ENCODE data around the gene AMIGO2.

The AMIGO2 gene

DNA sequence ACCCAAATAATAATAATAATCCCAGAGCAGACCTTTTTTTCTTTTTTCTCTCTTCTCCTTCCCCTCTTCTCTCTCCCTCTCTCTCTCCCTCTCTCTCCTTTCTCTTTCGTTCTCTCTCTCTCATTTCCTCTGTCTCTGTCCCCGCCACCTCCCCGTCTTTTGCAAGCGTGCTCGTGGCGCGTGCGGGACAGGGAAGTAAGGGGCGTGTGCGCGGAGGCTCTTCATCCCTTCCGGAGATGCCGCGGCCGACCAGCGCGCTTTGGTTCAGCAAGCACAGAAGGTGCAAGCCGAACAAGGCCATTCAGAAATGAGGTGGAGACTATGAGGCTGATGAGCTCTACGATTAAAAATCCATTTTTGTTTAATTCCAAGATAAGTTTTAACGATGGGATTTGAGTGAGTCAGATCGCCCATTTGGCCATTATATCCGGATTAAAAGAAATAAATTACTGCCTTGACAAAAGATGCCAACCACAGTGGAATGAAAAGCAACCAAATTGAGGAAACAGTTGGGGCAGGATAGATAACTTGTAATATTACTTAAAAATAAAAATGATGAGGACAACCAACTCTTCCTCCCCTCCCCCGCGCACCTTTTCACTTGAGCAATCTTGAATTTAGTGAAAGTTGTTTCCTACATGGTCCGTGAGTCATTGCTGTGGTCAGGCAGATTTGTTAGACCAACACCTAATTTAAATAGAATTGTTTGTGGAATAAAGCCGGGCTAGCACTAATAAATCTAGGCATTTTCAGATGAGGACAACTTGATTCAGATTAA, 1.2 kb upstream of the AMIGO2 start (continued):
- TF ChIP-seq ZNF223 (tag by site-specific recombination; IDR thresholded peaks at IDR 0.05) (no peak), ZXDB (tag by site-specific recombination; IDR thresholded peaks at IDR 0.05) (no peak), BCL11A (tag by site-specific recombination; IDR thresholded peaks at IDR 0.05; ENCODE audit: low read depth) (no peak), PRDM1 (tag by site-specific recombination; IDR thresholded peaks at IDR 0.05) (peak; percentile 96), ZNF292 (tag by site-specific recombination; IDR thresholded peaks at IDR 0.05; ENCODE audit: borderline replicate concordance, low read depth) (no peak), ZNF138 (tag by site-specific recombination; IDR thresholded peaks at IDR 0.05; ENCODE audit: borderline replicate concordance) (no peak), ZNF112 (tag by site-specific recombination; IDR thresholded peaks at IDR 0.05) (no peak), ZFP41 (tag by site-specific recombination; IDR thresholded peaks at IDR 0.05; ENCODE audit: borderline replicate concordance) (no peak), REPIN1 (tag by site-specific recombination; IDR thresholded peaks at IDR 0.05; ENCODE audit: low read depth) (peak; percentile 100), OSR2 (tag by site-specific recombination; IDR thresholded peaks at IDR 0.05) (no peak), ZNF660 (tag by site-specific recombination; IDR thresholded peaks at IDR 0.05) (no peak), KLF7 (tag by site-specific recombination; IDR thresholded peaks at IDR 0.05; ENCODE audit: borderline replicate concordance) (no peak), ZNF548 (tag by site-specific recombination; IDR thresholded peaks at IDR 0.05) (no peak), ZNF654 (tag by site-specific recombination; IDR thresholded peaks at IDR 0.05; ENCODE audit: low read depth) (no peak), ZNF37A (tag by site-specific recombination; IDR thresholded peaks at IDR 0.05) (no peak), ZNF776 (tag by site-specific recombination; IDR thresholded peaks at IDR 0.05; ENCODE audit: borderline replicate concordance) (no peak), ZFHX2 (tag by site-specific recombination; conservative IDR thresholded peaks at IDR 0.05) (no peak), ZNF621 (tag by site-specific recombination; IDR thresholded peaks at IDR 0.05) (no peak), FEZF1 (tag by site-specific recombination; IDR thresholded peaks at IDR 0.05) (0 out of 2 replicates have a peak, but pooled peaks have one; percentile 3)
- TF ChIP-seq, protein P1, sequence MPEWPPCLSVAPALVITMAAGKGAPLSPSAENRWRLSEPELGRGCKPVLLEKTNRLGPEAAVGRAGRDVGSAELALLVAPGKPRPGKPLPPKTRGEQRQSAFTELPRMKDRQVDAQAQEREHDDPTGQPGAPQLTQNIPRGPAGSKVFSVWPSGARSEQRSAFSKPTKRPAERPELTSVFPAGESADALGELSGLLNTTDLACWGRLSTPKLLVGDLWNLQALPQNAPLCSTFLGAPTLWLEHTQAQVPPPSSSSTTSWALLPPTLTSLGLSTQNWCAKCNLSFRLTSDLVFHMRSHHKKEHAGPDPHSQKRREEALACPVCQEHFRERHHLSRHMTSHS (tag by site-specific recombination; IDR thresholded peaks at IDR 0.05), result no peak; the same call in 1 of the 2 replicates
- TF ChIP-seq, protein P2, sequence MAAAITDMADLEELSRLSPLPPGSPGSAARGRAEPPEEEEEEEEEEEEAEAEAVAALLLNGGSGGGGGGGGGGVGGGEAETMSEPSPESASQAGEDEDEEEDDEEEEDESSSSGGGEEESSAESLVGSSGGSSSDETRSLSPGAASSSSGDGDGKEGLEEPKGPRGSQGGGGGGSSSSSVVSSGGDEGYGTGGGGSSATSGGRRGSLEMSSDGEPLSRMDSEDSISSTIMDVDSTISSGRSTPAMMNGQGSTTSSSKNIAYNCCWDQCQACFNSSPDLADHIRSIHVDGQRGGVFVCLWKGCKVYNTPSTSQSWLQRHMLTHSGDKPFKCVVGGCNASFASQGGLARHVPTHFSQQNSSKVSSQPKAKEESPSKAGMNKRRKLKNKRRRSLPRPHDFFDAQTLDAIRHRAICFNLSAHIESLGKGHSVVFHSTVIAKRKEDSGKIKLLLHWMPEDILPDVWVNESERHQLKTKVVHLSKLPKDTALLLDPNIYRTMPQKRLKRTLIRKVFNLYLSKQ (tag by site-specific recombination; IDR thresholded peaks at IDR 0.05; ENCODE audit: borderline replicate concordance), result no peak
- TF ChIP-seq, protein P3, sequence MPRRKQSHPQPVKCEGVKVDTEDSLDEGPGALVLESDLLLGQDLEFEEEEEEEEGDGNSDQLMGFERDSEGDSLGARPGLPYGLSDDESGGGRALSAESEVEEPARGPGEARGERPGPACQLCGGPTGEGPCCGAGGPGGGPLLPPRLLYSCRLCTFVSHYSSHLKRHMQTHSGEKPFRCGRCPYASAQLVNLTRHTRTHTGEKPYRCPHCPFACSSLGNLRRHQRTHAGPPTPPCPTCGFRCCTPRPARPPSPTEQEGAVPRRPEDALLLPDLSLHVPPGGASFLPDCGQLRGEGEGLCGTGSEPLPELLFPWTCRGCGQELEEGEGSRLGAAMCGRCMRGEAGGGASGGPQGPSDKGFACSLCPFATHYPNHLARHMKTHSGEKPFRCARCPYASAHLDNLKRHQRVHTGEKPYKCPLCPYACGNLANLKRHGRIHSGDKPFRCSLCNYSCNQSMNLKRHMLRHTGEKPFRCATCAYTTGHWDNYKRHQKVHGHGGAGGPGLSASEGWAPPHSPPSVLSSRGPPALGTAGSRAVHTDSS (tag by site-specific recombination; IDR thresholded peaks at IDR 0.05), result no peak
- TF ChIP-seq, protein P4, sequence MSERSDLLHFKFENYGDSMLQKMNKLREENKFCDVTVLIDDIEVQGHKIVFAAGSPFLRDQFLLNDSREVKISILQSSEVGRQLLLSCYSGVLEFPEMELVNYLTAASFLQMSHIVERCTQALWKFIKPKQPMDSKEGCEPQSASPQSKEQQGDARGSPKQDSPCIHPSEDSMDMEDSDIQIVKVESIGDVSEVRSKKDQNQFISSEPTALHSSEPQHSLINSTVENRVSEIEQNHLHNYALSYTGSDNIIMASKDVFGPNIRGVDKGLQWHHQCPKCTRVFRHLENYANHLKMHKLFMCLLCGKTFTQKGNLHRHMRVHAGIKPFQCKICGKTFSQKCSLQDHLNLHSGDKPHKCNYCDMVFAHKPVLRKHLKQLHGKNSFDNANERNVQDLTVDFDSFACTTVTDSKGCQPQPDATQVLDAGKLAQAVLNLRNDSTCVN (tag by site-specific recombination; optimal IDR thresholded peaks at IDR 0.05), result peak; percentile 87
- TF ChIP-seq, protein P5, sequence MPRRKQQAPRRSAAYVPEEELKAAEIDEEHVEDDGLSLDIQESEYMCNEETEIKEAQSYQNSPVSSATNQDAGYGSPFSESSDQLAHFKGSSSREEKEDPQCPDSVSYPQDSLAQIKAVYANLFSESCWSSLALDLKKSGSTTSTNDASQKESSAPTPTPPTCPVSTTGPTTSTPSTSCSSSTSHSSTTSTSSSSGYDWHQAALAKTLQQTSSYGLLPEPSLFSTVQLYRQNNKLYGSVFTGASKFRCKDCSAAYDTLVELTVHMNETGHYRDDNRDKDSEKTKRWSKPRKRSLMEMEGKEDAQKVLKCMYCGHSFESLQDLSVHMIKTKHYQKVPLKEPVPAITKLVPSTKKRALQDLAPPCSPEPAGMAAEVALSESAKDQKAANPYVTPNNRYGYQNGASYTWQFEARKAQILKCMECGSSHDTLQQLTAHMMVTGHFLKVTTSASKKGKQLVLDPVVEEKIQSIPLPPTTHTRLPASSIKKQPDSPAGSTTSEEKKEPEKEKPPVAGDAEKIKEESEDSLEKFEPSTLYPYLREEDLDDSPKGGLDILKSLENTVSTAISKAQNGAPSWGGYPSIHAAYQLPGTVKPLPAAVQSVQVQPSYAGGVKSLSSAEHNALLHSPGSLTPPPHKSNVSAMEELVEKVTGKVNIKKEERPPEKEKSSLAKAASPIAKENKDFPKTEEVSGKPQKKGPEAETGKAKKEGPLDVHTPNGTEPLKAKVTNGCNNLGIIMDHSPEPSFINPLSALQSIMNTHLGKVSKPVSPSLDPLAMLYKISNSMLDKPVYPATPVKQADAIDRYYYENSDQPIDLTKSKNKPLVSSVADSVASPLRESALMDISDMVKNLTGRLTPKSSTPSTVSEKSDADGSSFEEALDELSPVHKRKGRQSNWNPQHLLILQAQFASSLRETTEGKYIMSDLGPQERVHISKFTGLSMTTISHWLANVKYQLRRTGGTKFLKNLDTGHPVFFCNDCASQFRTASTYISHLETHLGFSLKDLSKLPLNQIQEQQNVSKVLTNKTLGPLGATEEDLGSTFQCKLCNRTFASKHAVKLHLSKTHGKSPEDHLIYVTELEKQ (tag by site-specific recombination; IDR thresholded peaks at IDR 0.05; ENCODE audit: borderline replicate concordance), result no peak
- TF ChIP-seq, protein P6, sequence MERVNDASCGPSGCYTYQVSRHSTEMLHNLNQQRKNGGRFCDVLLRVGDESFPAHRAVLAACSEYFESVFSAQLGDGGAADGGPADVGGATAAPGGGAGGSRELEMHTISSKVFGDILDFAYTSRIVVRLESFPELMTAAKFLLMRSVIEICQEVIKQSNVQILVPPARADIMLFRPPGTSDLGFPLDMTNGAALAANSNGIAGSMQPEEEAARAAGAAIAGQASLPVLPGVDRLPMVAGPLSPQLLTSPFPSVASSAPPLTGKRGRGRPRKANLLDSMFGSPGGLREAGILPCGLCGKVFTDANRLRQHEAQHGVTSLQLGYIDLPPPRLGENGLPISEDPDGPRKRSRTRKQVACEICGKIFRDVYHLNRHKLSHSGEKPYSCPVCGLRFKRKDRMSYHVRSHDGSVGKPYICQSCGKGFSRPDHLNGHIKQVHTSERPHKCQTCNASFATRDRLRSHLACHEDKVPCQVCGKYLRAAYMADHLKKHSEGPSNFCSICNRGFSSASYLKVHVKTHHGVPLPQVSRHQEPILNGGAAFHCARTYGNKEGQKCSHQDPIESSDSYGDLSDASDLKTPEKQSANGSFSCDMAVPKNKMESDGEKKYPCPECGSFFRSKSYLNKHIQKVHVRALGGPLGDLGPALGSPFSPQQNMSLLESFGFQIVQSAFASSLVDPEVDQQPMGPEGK (tag by site-specific recombination; IDR thresholded peaks at IDR 0.05), result peak; percentile 53
- TF ChIP-seq, protein P7, sequence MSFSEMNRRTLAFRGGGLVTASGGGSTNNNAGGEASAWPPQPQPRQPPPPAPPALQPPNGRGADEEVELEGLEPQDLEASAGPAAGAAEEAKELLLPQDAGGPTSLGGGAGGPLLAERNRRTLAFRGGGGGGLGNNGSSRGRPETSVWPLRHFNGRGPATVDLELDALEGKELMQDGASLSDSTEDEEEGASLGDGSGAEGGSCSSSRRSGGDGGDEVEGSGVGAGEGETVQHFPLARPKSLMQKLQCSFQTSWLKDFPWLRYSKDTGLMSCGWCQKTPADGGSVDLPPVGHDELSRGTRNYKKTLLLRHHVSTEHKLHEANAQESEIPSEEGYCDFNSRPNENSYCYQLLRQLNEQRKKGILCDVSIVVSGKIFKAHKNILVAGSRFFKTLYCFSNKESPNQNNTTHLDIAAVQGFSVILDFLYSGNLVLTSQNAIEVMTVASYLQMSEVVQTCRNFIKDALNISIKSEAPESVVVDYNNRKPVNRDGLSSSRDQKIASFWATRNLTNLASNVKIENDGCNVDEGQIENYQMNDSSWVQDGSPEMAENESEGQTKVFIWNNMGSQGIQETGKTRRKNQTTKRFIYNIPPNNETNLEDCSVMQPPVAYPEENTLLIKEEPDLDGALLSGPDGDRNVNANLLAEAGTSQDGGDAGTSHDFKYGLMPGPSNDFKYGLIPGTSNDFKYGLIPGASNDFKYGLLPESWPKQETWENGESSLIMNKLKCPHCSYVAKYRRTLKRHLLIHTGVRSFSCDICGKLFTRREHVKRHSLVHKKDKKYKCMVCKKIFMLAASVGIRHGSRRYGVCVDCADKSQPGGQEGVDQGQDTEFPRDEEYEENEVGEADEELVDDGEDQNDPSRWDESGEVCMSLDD (tag by site-specific recombination; IDR thresholded peaks at IDR 0.05), result no peak

Measured in HEK293 (cell line).